Esophagus muscularis mucosa (tissue), 4 donors: ENCODE measurements around the gene AP1B1.

Experiments
- EP300 ChIP-seq: sonication (generic); formaldehyde crosslinking; IDR thresholded peaks from one replicate; pipeline ENCODE4 v1.6.1; 2017; ENCODE audit warnings: antibody characterized with exemption
- POLR2A ChIP-seq: fragments of 450-650 bp; IDR thresholded peaks from one replicate; pipeline ENCODE4 v1.6.1; 2017; ENCODE audit warnings: antibody characterized with exemption, moderate library complexity, mild to moderate bottlenecking, low read depth
- TF ChIP-seq, protein P1 (sequence below), 3 experiments: fragments of 200-600 bp in 2 of 3; fragments of 450-650 bp in 1 of 3; sonication (generic) in 2 of 3; IDR thresholded peaks; one replicate each; pipeline ENCODE4 v1.5.1; 2017 to 2019; ENCODE audit warnings: antibody characterized with exemption in 3 of 3, mild to moderate bottlenecking in 2 of 3, moderate library complexity in 1 of 3

DNA sequence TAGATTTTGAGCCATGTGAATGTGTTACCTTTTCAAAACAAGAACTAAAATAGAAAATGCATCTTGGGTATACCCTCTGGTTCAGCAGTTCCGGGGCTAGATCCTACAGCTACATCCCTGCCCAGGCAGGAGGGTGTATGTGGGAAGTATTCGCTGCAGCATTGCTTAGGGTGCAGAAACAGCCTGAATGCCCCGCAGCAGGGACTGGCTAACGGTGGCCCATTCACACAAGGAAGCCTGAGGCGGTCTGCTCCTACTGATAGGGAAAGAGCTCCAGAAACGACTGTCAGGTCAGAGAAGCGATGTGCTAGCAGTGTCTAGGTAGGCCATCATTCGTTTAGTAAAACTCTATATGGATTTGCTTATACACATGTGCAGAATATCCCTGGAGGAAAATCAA lies 63.0 kb downstream of the AP1B1 start:
- TF ChIP-seq, protein P1, sequence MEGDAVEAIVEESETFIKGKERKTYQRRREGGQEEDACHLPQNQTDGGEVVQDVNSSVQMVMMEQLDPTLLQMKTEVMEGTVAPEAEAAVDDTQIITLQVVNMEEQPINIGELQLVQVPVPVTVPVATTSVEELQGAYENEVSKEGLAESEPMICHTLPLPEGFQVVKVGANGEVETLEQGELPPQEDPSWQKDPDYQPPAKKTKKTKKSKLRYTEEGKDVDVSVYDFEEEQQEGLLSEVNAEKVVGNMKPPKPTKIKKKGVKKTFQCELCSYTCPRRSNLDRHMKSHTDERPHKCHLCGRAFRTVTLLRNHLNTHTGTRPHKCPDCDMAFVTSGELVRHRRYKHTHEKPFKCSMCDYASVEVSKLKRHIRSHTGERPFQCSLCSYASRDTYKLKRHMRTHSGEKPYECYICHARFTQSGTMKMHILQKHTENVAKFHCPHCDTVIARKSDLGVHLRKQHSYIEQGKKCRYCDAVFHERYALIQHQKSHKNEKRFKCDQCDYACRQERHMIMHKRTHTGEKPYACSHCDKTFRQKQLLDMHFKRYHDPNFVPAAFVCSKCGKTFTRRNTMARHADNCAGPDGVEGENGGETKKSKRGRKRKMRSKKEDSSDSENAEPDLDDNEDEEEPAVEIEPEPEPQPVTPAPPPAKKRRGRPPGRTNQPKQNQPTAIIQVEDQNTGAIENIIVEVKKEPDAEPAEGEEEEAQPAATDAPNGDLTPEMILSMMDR (IDR thresholded peaks at IDR 0.05): no peak
- TF ChIP-seq POLR2A: no peak
- no peak for TF ChIP-seq EP300
